ENCODE results near the gene SLC39A6.
"Not testable (repeated sequence)": the region's sequence is repeated elsewhere in the genome, so short reads cannot be mapped to it uniquely, and the experiment has no call there.

The SLC39A6 gene

DNA sequence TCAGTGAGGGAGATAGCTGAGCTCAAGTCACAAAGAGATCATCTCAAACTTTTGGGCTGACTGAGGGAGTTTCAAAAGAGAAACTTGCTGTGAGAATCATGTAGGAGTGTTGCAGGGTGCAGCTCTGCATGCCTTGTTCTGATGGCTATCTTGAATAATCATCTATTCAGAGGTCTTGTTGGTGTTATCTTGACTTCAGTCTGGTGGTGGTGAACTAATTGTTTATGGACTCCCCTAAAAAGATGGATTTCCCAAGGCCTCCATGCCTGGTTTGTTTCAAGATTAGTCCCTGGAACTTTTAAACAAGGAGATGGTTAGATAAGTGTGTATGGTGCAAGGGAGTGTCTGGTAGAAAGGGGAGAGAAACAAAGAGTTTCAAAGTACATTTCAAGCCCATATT, 29.8 kb downstream of the SLC39A6 start:
- no peak for DNase-seq (ENCODE audit: low read depth in 2 of 2)

DNA sequence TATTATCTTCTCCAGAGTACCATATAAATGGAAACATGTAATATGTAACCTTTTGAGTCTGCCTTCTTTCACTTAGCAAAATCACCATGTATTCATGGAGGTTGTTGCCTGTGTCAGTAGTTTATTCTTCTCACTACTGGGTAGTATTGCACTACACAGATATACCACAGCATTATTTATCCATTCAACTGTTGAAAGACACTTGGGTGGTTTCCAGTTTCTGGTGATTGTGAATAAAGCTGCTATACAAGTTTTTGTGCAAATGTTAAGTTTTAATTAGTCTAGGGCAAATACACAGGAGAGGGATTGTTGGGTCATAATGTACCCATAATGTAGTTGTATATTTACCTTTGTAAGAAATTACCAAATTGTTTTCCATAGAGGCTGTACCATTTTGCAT, 32.2 kb downstream of the SLC39A6 start:
- DNase-seq (ENCODE audit: low read depth in 2 of 2) = no peak

- DNase-seq (ENCODE audit: low read depth in 2 of 2) = peak; percentile 39 to 46
These were observed 33.1 kb downstream of the SLC39A6 start for GRCh38 chr18:36095936-36096519.

GRCh38 chr18:36094431-36094830, 34.7 kb downstream of the SLC39A6 start:
- no peak for DNase-seq (ENCODE audit: low read depth in 2 of 2)

DNA sequence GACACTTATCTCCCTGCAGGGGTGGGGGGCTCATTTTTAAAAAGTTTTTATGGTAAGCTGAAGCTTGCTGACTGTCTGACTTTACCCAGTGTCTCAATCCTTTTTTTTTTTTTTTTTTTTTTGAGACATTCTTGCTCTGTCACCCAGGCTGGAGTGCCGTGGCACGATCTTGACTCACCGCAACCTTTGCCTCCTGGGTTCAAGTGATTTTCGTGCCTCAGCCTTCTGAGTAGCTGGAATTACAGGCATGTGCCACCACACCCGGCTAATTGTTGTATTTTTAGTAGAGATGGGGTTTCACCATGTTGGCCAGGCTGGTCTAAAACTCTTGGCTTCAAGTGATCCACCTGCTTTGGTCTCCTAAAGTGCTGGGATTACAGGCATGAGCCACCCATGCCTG, 37.0 kb downstream of the SLC39A6 start:
- DNase-seq (ENCODE audit: low read depth in 2 of 2) = not testable (repeated sequence)

GRCh38 chr18:36089001-36089400, 40.1 kb downstream of the SLC39A6 start:
- DNase-seq (ENCODE audit: low read depth in 2 of 2) = no peak

DNA sequence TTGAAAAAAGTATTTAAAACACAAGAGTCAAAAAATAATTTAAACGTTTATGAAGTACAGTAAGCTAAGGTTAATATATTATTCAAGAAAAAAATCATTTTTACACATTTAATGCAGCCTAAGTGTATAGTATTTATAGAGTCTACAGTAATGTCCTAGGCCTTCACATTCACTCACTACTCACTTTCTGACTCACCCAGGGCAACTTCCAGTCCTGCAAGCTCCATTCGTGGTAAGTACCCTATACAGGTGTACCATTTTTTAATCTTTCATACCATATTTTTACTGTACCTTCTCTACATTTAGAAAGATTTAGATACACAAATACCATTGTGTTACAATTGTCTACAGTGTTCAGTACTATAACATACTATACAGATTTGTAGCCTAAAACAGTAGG, 40.9 kb downstream of the SLC39A6 start:
- DNase-seq (ENCODE audit: low read depth in 2 of 2) = no peak

GRCh38 chr18:36086186-36086585, 43.0 kb downstream of the SLC39A6 start:
- no peak for DNase-seq (ENCODE audit: low read depth in 2 of 2)

DNA sequence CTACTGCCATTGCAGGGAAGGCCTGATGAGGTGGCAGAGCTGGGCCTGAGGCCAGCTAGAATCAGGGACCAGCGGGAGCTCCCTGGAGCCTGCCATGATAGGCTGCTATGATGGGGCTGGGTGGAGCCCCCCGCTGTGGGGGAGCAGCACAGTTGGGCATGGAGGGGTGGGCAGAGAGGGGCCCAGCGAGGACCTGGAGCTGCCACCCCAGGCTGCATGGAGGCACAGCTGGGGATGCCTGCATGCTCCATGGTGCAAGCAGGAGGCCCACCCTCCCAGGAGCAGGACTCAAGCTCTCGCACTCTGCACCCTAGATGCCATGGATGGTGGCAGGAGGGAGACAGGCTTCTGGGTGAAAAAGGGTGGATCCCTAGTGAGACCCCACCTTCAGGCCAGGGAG, 43.9 kb downstream of the SLC39A6 start:
- no peak for DNase-seq (ENCODE audit: low read depth in 2 of 2)

- DNase-seq (ENCODE audit: low read depth in 2 of 2) = no peak
These were observed 45.4 kb downstream of the SLC39A6 start for GRCh38 chr18:36083729-36084128.

- not testable (repeated sequence) for DNase-seq (ENCODE audit: low read depth in 2 of 2)
These were observed 48.0 kb downstream of the SLC39A6 start for GRCh38 chr18:36081118-36081517.

- DNase-seq (ENCODE audit: low read depth in 2 of 2) = peak; percentile 37 to 43
These were observed 50.2 kb downstream of the SLC39A6 start for GRCh38 chr18:36078751-36079529.

DNA sequence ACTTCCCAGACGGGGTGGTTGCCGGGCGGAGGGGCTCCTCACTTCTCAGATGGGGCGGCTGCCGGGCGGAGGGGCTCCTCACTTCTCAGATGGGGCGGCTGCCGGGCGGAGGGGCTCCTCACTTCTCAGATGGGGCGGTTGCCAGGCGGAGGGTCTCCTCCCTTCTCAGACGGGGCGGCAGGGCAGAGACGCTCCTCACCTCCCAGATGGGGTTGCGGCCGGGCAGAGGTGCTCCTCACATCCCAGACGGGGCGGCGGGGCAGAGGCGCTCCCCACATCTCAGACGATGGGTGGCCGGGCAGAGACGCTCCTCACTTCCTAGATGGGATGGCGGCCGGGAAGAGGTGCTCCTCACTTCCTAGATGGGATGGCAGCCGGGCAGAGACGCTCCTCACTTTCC, 51.4 kb downstream of the SLC39A6 start:
- not testable (repeated sequence) for DNase-seq (ENCODE audit: low read depth in 2 of 2)

- DNase-seq (ENCODE audit: low read depth in 2 of 2) = peak; percentile 42 to 44
These were observed 53.1 kb downstream of the SLC39A6 start for GRCh38 chr18:36075862-36076587.

DNA sequence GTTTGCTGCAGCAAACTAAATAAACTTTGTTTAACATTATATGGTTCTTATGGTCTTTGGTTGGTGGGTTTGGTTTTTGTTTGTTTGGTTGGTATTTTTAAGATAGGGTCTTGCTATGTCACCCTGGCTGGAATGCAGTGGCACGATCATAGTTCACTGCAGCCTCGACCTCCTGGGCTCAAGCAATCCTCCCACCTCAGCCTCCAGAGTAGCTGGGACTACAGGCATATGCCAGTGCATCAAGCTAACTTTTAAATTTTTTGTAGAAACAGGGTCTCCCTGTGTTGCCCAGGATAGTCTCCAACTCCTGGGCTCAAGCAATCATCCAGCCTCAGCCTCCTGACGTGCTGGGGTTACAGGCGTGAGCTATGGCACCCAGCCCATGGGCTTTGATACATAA, 54.7 kb downstream of the SLC39A6 start:
- no peak for DNase-seq (ENCODE audit: low read depth in 2 of 2)

- no peak for DNase-seq (ENCODE audit: low read depth in 2 of 2)
These were observed 55.5 kb downstream of the SLC39A6 start for GRCh38 chr18:36073676-36074075.

DNA sequence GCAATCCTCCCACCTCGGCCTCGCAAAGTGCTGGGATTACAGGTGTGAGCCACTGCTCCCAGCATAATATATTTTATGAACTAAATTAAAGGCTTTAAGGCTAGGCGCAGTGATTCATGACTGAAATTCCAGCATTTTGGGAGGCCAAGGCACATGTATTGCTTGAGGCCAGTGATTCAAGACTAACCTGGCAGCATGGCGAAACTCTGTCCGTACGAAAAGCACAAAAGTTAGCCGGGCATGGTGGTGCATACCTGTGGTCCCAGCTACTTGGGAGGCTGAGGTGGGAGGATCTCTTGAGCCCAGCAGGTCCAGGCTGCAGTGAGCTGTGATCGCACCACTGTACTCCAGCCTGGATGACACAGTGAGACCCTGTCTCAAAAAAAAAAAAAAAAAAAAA, 56.7 kb downstream of the SLC39A6 start:
- not testable (repeated sequence) for DNase-seq (ENCODE audit: low read depth in 2 of 2)

GRCh38 chr18:36067055-36067957, 61.8 kb downstream of the SLC39A6 start, which contains the start of gene RPRD1A:
TSS of gene RPRD1A (minus strand) at chr18:36067559. CDS start at chr18:36067404, 155 bp downstream.
- DNase-seq (ENCODE audit: low read depth in 2 of 2) = peak; percentile 77 to 79

DNA sequence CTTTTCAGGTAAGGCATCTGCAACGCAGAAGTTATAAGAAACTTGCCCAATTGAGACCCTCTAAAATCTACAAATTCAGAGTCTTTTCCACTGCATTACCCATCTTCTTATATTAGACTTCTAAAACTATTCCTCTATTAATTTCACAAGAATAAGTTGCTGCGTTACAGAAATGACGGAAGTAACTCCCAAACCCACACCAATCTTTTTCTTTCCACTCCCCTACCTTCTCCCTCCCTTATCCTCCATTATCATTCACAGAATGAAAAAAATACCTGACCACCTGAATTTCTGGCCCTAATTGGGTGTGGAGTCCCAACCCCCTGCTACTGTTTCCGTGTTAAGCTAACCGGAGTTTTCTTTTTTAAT, 62.5 kb downstream of the SLC39A6 start:
- DNase-seq (ENCODE audit: low read depth in 2 of 2) = no peak

- DNase-seq (ENCODE audit: low read depth in 2 of 2) = peak; percentile 43 to 44
These were observed 63.1 kb downstream of the SLC39A6 start for GRCh38 chr18:36066001-36066400.

GRCh38 chr18:36064809-36065079, 64.4 kb downstream of the SLC39A6 start:
- not testable (repeated sequence) for DNase-seq (ENCODE audit: low read depth in 2 of 2)

Data from fibroblast of skin of left quadriceps (primary cell).